HG03097 (cell line): ENCODE data around the gene POC1A.

Source experiments
- ATAC-seq: cut with Tn5 transposase; IDR thresholded peaks from one replicate; pipeline ENCODE4 v1.9.1; 2021; ENCODE audit not compliant: unreplicated experiment, low FRiP score

POC1A gene

DNA sequence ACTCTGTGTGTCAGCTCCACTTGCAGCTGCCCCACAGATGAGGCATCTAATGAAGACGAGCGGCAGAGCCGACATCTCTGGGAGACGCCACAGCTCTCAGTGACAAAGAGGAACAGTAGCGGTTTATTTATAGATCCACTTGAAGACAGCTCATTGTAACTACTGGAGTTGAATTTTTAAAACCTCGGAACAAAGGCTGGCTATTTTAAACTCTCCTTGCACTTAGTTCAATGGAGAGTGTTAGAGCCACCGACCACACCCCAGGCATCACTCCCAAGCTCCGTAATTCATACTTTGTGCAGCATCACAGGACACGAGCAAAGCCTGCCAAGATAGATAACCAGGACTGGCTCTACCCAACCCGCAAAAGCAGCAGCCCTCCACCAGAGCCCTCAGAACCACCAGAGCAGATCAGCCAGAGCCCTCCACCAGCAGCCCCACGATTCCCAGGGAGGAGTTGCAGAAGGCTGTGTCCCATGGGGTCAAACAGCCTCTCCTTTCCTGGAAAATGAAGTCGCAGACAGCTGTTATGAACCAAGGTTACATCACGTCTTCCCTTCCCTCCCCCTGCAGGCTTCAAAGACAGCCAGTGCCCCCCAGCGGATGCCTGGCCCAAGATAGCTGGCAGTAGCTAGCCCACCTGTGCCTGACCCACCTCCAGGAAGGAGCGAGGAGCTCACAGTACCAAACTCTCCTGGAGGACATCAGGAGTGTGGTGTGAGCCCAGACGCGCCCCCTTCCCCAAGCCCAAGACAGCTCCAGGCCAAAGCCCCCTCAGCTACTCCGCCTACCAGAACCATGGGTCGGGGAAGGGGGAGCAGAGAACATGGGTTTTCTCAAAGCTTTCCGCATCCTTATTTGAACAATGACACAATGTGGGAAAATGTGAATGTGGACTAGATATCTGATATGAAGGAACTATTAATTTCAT, 45.7 kb downstream of the POC1A start:
- no peak for ATAC-seq

DNA sequence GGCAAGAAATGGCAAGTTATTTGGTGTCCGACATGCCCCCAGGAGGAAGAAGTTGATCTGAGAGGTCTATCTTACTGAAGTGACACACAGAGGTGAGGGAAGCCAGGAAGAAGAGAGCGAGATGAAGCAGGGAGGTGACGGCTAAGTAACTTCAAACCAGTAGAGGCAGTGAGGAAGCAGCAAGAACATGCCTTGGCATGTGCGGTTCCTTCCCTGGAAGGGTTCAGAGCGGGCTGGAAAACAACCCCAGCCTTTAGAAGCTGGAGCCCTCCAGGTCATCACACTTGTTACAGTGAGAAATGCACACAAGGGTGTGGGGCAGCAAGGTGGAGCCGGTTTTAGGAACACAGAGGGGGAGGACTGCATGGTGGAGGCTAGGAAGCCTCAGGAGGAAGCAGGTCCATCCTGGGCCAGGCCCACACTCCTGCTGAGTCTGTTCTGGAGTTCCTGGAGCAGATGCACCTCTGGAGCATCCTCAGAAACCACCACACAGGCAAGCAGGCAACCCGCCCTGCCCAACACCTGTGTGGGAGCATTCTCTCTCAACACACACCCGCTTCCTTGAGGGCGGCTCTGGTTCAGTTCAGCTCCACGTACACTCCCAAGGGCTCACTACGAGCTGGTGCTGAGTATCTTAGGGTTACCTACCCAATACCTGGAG, 47.1 kb downstream of the POC1A start:
- no peak for ATAC-seq

DNA sequence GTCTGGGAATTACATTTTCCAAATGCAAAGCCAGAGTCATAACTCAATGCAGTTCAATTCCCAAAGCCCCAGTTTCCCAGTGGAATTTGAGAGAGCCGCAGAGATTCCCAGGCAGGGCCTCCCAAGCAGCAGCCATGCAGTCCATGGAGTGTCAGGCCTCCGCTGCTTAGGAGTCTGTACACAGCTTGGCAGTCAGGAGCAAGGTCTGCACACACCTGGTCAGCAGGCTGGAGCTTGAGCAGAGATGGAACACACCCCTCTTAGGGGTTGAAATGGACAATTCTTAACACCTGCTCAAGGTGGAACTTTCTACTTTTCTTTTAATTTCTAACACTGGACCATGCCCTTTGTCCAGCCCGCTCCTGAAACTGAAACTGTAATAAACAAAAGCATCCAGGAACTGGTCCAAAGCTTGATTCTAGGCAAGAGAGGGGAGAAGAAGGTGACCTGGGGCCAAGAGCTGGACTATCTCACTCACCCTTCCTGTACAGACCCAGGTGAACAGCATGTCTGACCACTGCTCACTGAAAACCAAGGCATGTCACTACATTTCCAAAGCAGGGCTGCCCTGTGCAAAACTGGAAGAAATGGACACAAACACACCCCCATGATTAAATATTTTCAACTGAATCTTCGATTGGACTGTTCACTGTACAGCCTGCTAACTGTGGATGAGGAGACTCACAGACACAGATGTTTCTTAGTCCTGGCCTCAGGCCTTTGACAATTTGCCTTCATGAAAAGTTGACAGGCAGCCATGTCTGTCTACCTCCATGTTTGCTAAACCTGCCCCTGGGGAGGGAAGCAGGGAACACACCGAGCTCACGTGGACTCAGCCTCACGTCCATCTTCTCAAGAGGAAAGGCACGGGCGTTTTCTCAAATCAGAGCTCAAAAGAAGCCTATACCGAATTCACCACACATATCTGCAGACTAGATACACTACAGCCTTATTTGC, 49.3 kb downstream of the POC1A start:
- ATAC-seq, result no peak

DNA sequence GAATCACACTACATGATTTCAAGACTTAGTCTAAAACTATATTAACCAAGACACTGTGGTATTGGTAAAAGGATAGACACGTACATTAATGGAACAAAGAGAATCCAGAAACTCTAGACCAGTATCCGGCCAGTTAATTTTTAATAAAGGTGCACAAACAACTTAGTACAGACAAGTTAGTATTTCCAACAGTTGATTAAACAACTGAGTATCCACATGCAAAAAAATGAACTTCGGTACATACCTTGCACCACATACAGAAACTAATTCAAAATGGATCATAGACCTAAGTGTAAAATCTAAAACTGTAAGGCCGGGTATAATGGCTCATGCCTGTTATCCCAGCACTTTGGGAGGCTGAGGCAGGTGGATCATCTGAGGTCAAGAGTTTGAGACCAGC, 51.3 kb downstream of the POC1A start:
- no peak for ATAC-seq

DNA sequence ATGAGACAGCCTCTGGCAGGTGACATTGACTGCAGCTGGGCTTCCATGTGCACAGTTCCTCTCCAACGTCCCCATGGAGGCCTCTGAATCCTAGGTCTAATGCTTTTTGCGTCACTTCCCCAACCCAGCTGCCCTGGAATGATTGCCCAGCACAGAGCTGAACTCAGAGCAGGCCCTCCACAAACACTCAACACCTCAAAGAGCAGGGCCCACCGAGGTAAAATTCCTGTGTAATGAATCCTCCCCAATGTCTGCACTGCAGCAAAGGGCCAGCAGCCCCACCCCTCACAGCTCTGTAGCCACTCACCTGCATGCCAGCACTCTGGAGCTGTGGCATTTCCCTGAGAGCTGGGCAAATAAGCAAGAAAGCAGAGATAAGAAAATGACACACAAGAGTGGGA, 55.2 kb downstream of the POC1A start:
- ATAC-seq, result no peak

DNA sequence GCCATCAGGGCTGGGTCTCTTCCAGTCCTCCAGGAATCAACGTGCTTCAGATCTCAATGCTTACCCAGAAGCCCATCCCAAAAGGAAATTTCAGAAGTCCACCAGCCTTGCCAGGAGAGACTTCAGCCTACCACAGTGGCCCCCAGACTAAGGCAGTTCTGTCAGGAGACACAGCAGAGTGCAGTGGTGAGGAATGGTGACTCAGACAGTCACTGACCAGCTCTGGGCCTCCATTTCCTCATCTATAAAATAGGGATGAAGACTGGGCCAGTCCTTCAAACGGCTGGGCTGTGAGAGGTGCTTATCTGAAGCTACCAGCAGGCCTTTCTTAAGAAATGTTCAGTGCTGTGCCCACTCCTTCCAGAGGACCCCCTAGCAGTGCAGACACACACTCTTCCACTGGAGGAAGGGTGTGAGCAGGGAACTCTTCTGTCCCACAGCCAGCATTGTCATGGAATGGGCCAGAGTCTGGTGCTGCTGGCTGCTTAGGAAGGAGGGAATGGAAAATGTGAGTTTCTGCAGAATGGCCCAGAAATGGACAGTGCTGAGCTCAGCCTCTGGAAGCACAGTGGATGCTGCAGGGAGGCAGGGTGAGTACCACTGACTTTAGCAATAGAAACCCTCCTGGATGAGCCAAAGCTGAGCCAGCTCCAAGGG, 56.2 kb downstream of the POC1A start:
- no peak for ATAC-seq

DNA sequence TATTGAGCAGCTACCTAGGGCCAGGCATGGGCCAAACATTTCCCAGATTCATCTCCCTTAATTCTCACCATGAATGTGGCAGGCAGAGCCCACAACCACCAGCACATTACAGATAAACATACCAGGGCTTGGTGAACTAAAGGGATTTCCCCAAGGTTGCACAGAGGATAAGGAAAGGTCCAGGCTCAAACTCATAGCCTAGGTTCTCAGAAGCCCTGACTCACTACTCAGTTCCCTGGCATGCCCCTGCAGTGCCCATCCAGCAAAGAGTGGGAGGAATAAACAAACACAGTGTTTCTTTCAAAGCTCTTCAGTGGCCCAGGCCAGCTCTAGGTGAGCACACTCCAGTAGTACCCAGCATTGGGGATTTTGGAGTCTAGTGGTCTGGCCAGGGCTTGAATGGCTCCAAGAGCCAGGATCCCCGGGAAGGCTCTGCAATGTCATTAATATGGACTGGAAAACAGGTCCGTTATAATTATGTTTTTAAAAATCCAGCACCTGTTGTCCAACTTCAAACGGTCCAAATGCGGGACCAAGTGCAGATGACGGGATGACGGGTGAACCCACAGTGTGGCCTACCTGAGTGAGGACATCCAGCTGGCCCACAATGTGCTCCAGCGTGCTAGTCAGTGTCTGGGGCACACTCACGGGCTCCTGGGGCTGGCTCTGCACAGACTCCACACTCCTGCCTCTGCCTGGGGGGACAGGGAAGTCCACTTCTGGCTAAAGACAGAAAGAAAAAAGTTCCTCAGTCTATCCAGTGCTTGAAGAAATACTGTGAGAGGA, 58.0 kb downstream of the POC1A start:
- ATAC-seq, result no peak

DNA sequence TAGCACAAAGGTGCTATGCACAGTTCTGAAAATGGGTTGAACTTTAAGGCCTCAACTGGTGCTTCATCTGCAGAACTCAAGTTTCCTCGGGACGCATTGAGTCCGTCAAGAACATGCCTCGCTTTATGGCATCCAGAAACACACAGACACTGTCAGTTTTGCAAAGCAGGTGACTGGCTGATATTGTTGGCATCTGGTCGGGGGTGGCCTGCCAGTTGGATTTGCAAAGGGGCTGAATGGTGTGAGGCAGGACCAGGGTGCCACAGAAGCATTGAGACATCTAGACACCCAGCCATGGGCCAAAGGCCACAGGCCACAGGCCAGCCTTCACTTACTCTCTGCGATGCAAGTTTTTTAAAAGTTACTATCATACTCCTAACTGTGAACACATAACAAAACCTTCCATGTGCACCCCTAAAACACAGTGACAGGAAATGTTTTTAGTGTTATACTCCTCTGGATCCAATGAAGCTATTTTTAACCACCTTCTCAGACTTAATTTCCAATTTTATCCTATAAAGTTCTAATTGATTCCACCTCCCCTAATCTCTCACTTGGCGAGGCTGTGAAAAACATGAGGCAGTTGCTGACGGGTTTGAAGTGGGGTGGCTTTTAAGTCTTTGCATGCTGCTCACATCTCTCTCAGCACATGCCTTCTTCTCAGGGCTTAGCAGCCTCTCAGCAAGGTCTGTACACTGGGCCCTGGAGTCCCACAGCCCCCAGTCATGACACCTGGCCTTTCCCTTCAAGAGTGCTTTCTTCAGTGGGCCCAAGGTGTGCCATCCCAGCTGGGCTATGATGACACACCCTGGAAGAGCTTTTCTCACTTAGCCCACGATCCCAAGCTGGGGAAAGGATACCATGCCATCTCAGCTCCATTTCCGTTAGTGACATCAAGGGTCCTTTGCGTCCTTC, 59.4 kb downstream of the POC1A start:
- no peak for ATAC-seq

DNA sequence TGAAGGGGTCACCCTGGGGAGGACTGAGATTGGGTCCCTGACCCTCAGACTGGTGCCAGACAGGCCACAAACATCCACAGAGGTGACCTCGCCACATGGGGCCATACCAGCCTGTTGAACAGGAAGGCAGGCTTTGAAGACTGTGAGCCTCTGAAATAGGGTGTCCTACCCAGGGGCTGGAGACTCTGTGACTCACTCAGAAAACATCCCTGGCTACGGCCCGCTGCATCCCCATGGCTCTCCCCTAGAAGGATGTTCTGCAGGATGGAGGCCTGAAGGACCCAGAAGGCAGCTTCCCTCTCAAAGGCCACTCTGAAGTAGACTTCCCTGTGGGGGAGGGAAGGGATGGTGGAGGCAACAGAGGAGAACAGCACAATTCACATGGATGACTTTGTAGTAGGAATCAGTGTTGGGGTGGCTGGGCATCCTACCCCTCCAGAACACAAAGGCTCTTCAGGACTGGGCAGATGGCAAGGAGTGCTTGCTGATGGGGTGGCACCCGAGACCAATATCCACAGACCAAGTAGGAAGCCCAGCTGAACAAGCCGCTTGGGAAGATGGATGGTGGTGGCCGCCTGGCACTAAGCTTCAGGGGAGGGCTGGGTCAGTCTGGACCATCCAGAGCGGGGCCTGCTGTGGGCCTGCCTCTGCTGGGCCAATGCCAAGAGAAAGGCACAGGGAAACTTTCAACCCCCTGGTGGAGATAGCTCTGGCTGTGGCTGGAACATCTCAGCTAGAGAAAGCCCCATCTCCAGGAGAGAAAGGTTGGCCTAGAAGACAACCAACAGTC, 60.3 kb downstream of the POC1A start:
- no peak for ATAC-seq

DNA sequence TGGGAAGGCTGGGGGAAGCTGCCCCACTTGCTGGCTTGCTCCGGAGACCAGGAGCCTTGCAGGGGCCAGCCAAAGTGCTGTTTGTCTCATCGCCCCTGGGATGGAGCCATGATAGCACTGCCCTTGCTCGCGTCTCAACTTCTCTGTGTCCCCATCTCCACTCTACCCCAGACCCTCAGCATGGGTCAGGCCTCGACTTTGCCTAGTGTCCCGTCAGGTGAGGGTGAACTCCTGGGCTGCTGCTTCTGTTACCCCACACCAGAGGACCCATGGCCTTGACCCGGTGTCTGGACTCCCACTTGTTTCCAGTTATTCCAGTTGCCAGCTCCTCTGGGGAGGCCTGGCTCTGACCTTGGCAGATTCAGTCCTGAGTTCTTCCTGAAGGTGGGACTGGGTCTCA, 61.3 kb downstream of the POC1A start:
- ATAC-seq, result no peak

DNA sequence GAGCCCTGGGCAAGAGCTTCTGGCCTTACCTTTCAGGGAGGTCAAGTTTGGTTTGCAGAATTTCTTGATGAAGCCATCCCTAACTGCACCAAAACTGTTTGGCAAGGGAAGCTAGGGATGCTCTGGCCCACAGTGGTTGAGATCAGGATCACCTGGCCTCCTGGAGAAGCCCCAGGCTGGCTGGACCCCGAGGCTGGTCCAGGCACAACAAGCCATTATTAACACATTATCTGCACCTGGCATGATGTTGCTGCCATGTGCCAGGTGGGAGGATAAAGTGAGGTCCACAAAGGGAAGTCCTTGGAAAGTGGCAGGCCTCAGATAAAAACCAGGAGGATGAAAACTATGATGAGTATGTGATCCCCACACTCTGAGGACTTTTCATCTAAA, 62.0 kb downstream of the POC1A start:
- no peak for ATAC-seq

DNA sequence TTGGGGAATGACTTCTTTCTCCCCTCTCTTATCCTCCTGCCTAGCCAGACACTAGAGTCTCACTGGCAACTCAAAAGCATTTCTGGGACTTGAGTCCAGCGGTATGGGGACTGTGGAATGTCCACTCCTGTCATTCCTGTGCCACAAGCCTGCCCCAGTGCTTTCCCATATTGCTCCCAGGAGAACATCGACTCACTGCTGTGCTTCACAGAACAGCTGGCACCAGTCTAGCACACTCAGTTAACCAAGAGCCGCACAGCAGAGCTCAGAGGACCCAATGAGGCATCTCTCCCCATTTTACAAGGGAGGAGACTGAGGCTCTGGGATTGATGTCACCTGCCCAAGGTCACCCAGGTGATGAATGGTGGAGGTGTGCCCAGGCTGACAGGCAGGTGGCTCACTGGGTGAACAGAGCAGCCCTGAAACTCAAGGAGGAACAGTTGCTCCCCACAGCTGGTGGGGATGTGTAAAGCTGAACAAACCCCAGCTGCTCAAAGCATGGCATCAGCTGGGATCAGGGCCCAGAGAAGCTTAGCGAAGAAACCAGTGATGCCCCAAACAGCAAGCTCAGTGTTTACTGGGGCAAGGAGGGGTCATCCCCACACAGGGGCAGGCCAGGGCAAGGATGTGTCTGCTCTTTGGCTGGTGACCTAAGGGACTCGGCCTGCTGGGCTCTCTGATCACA, 62.5 kb downstream of the POC1A start:
- no peak for ATAC-seq

DNA sequence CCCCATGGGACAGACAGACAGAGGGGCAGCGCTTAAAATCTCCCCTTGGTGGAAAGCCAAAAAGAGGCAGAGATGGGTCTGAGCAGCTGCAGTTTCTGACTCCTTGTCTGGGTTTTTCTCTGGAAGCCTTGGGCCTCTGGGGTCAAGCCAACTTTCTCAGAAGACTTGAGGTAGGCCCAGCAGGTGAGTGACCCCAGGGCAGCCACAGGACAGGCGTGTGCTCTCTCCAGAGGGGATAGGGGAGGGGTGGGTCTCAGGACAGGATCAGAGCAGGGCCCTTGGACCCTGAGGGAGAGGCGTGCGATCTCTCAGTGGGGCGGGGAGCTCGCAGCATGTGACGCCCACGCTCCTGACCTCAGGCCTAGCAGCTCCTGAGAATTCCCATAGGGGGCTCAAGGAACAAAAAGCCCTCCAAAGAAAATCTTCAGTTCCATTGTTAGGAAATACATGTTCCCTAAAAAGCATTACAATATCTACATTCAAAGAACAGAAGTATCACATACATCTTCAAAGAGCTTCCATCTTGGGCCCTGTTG, 63.2 kb downstream of the POC1A start:
- no peak for ATAC-seq

DNA sequence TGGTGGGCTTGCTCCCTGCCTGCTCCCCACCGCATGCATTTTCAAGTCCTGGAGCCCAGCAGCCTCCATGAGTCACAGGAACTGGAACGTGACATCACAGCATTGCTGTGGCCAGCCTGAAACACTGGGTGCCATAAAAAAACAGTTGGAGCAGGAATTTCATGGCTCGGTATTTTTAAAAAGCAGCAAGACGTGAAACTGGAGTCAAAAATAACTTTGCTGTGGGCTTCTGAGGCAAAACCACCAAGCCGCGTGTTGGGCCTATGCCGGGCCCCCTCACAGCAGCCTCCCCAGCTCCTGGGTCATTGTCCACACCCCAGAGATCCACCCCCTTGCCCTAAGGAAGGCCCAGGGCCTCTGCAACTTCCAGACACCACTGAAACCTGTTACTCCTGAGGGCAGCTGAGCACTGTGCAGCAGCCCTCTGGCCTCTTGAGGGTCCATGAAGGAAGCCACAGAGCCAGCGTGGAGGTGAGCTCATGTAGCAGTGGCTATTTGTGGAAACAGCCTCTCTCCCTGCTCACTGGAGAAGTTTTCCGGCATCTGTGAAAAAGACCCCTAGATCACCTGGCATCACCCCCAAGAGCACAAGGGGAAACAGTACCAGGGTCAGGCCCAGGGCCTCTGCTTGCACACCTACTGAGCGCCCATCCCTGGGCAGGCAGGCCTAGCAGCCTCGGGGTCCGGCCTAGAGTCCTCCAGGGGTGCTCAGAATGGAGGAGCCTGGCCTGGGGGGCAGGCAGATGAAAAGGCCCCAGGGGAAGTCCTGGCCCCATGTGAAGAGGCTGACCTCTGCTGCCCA, 63.9 kb downstream of the POC1A start:
- ATAC-seq, result no peak

DNA sequence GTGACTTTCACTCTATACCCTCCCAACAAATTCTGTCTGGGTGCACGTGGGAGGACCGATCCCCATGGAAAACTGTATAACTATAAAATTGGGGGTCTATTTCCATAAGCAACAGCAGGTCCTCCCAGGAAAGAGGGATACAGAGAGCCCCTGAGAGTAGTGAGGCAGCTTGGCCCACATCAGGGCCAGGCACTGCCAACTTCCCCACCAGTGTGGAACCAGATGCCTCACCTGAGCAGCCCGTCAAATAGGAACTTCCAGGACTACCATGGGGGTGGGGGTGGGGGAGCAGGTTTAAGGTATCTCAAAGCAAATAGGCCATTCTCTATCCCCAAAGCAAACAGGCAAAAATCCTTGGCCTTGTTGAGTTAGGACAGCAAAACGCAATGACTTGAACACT, 64.5 kb downstream of the POC1A start:
- no peak for ATAC-seq
